ENCODE results near the gene POU2AF1.

POU2AF1 gene

DNA sequence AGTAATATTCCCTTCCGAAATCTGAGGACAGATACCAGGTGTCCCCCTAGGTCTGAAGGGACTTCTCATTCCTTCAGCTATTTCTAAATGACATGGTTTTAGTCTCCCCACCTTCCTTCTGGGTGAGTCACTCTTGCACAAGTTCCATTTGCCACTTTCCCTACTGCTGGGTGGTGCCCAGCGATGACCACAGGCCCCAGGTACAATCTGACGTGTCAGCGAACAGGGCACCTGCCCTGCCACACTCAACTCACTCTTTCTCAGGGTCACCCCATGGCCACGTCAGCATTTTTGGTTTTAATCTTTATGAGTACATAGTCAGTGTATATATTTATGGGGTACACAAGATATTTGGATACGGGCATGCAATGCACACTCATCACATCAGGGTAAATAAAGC is 17.2 kb downstream of the POU2AF1 start:
- TF ChIP-seq, protein P1, sequence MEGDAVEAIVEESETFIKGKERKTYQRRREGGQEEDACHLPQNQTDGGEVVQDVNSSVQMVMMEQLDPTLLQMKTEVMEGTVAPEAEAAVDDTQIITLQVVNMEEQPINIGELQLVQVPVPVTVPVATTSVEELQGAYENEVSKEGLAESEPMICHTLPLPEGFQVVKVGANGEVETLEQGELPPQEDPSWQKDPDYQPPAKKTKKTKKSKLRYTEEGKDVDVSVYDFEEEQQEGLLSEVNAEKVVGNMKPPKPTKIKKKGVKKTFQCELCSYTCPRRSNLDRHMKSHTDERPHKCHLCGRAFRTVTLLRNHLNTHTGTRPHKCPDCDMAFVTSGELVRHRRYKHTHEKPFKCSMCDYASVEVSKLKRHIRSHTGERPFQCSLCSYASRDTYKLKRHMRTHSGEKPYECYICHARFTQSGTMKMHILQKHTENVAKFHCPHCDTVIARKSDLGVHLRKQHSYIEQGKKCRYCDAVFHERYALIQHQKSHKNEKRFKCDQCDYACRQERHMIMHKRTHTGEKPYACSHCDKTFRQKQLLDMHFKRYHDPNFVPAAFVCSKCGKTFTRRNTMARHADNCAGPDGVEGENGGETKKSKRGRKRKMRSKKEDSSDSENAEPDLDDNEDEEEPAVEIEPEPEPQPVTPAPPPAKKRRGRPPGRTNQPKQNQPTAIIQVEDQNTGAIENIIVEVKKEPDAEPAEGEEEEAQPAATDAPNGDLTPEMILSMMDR (conservative IDR thresholded peaks at IDR 0.05; ENCODE audit: low read depth, low read length): no peak
- DNase-seq (ENCODE audit: low read depth): no peak
- no peak overlapping the region for H3K4me3 ChIP-seq (ENCODE audit: low read depth, low read length)

DNA sequence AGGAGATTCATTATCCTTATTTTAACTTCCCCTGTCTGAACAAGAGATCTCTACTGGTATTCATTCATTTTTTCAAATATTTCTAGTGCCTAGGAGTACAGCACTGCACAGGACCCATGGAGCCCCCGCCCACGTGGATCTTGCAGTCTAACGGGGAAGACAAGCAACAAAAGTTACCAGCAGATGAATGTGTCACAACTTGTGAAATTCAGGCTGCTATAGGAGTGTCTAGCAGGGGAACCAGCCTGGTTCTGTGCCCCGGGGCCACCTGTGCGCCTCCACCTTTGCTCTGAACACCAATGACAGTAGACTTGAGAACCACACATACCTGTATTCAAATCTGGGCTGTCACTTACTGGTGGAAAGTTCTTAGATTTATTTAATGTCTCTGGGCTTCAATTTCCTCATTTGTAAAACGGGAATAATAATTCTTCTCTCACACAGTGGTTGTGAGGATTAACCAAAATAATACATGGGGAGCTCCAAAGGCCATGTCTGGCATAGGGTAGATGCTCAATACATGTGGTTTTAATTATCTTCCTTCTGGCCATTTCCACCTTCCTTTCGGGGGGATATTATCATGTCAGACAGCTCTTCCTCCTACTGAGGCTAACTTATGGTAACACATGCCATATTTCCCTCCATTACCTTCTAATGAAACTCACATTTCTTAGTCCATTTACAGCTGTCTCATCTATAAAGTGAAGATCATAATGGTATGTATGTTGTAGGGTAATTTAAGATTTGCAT is 17.8 kb downstream of the POU2AF1 start:
- H3K4me3 ChIP-seq (ENCODE audit: low read depth, low read length): no peak overlapping the region
- TF ChIP-seq, protein P1 (conservative IDR thresholded peaks at IDR 0.05; ENCODE audit: low read depth, low read length): no peak
- no peak for DNase-seq (ENCODE audit: low read depth)

DNA sequence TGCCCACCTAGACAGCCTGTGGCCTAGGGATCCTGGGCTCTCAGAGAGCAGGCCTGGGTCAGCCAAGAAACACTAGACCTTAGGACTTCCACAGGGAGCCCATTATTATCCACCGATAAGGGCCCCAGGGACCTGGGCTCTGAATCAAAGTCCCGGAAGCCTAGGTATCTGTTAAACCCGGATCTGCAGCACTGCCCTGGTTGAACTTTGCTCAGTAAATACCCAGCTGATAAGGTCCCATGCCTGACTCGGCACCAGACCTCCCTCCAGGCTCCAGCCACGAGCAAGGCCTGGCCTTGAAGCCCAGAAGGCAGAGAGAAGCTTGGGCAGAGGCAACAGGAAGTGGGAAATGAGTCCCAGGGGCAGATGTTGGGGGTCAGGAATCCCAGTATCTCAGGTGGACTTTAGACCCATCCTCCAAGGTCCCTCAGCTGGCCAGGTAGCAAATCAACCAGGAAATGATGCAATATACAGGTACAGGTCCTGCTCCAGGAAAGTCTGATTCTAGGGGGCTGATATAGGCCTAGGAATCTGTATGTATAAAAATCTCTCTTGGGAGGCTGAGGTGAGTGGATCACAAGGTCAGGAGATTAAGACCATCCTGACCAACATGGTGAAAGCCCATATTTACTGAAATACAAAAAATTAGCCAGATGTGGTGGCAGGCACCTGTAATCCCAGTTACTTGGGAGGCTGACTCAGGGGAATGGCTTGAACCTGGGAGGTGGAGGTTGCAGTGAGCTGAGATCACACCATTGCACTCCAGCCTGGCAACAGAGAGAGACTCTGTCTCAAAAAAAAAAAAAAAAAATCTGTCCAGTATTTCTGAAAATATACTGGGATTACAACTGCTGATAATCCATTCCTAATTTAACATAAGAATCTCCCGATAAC is 18.7 kb downstream of the POU2AF1 start:
- no peak for DNase-seq (ENCODE audit: low read depth)
- TF ChIP-seq, protein P1 (conservative IDR thresholded peaks at IDR 0.05; ENCODE audit: low read depth, low read length): no peak
- no peak overlapping the region for H3K4me3 ChIP-seq (ENCODE audit: low read depth, low read length)

DNA sequence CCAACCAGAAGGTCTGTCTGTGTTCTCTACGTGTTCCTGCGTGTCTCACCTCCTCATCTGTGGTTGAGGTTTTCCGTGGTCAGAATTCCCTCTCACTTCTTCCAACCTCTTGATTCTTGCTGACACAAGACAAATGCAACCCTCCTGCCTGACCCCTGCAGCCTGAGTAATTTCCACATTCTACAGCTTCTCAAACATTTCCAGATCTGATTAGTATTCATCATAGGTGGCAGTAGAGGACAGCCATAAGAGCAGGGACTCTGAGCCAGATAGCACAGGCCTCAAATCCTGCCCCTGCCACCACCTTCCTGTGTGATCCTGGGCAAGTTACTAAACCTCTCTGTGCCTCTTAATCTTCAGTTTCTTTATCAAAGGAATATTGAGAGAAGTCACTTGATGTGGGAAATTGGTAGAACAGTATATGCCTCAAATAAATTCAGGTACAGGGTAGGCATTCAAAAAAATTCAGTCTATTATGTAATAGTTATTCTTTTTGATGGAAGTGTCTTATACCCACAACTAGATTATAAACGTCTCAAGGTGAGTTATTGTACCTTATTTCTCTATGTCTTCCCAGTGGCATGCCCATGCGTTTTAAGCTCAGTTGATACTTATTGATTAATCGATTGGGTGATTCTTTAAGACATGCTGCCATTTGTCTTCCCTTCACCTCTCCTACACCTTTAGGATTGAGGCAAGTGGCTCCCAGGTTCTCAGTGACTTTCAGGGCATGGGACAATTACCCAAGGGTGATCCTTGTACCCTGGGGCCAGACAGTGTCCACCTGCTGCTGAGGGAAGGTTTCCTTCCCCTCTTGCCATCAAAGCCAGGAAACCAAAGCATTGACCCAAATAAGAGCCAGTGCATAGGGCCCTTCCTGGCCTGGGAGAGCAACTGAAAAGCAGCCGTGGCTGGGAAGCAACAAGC is 19.6 kb downstream of the POU2AF1 start:
- TF ChIP-seq, protein P1 (conservative IDR thresholded peaks at IDR 0.05; ENCODE audit: low read depth, low read length): no peak
- DNase-seq (ENCODE audit: low read depth): no peak
- H3K4me3 ChIP-seq (ENCODE audit: low read depth, low read length): no peak overlapping the region

DNA sequence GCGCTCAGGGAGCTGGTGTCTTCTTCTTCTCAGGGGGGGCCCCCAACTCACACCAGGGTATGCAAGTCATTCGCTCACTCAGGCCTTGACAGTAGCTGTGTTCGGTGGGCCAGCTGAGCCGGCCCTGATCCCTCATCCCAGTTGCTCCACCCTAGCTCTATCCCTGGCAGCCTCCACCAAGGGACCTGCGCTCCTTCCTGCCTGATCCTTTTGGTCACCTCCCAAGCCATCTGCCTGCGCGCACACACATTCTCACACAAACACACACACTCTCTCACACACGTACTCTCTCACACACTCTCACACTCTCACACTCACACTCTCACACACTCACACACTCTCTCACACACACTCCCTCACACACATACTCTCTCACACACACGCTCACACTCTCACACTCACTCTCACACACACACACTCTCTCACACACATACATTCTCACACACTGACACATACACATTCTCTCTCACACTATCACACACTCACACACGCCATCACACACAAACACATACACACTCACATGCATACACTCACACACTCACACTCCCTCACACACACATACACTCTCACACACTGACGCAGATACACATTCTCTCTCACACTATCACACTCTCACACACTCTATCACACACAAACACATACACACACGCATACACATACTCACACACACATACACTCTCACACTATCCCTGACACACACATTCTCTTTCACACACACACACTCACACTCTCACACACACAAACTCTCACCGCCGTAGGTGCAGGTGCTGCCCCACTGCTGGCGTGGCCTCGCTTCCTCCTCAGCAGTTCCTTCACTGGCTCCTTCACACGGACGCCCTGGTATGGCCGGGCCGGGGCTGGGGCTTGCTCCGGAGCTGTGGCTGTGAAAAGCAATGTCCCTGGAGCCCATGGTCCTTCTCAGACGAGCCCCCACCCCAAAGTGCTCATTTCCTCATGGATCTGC is 20.8 kb downstream of the POU2AF1 start:
- TF ChIP-seq, protein P1 (conservative IDR thresholded peaks at IDR 0.05; ENCODE audit: low read depth, low read length): no peak
- no peak for DNase-seq (ENCODE audit: low read depth)

More for the DNA sequence above, 20.8 kb downstream of the POU2AF1 start:
- no peak overlapping the region for H3K4me3 ChIP-seq (ENCODE audit: low read depth, low read length)
